GM18498 (cell line): ENCODE results near the gene TFAP2C.

Experiments
- ATAC-seq: cut with Tn5 transposase; IDR thresholded peaks from one replicate; pipeline ENCODE4 v1.9.1; 2021; ENCODE audit warnings: mild to moderate bottlenecking, moderate library complexity; ENCODE audit not compliant: unreplicated experiment

Gene TFAP2C

GRCh38 chr20:56628873-56629463 is at the start of gene TFAP2C:
TFAP2C (plus strand) TSS chr20:56629306; CDS start chr20:56629545, 239 bp downstream.
- ATAC-seq = no peak

GRCh38 chr20:56580226-56580625 is 48.9 kb upstream of the TFAP2C start:
- no peak for ATAC-seq

DNA sequence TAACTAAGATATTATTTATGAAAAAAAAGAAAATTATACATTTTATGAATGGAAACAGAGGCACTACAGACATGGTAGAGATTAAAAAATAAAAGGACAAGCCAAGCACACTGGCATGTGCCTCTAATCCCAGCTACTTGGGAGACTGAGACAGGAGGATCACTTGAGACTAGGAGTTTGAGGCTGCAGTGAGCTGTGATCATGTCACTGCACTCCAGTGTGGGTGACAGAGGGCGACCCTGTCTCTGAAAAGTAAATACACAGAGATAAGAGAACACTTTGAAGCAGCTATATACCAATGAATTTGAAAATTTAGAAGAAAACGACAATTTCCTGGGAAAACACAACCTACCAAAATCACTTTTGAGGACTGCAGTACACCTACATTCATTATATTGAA is 47.4 kb upstream of the TFAP2C start:
- no peak for ATAC-seq

GRCh38 chr20:56582542-56582941 is 46.6 kb upstream of the TFAP2C start:
- no peak for ATAC-seq

- no peak for ATAC-seq
Observed at GRCh38 chr20:56584916-56585315, 44.2 kb upstream of the TFAP2C start.

DNA sequence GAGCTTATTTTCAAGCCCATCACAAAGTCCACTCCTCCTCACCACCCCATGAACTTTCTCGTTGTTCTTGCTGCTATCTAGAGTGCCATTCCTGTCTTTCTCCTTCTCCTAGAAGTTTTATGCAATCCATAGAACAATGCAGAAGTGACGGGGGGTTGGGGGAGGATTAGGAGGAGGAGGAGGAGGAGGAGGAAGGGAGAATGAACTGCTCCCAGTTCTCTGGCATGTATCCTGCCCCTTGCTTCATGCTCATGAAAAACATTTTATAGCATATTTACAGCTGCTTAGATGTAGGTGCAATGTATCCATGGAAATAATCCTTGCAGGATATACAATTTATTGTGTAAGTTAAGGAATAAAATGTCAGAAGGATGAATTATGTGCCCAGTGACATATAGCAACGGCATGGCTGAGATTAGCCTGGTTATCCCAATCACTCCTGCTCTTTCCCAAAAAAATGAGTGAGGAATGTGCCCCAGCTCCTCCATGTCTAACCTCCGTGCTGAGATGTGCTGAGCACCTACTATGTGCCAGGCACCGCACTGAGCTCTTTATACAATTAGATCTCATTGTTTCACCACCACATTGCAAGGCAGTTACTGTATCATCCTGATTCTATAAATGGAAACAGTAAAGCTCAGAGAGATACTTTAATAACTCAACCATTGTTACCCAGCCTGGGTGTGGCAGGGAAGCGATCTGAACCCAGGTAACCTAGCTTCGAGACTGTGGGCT is 41.6 kb upstream of the TFAP2C start:
- ATAC-seq = no peak

GRCh38 chr20:56588996-56589395 is 40.1 kb upstream of the TFAP2C start:
- ATAC-seq = no peak

GRCh38 chr20:56589633-56590032 is 39.5 kb upstream of the TFAP2C start:
- ATAC-seq = no peak

GRCh38 chr20:56590888-56591287 is 38.2 kb upstream of the TFAP2C start:
- no peak for ATAC-seq

DNA sequence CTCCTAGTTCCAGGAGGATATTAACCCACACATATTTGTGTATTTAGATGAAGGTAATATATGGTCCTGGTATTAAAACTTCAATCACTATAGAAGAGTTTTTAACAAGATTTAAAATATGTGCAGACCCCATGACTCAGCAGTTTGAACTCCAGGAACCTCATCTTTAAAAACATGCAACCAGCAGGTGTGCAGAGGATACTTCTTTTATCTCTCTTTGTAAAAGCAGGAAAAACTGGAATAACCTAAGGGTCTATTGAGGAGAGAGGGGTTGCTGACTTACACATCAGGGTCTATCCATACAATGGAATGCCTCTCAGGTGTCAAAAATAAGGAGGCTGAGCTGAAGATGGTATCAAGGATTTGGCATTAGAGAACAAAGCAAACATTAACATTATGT is 36.9 kb upstream of the TFAP2C start:
- no peak for ATAC-seq

GRCh38 chr20:56592817-56593216 is 36.3 kb upstream of the TFAP2C start:
- no peak for ATAC-seq

DNA sequence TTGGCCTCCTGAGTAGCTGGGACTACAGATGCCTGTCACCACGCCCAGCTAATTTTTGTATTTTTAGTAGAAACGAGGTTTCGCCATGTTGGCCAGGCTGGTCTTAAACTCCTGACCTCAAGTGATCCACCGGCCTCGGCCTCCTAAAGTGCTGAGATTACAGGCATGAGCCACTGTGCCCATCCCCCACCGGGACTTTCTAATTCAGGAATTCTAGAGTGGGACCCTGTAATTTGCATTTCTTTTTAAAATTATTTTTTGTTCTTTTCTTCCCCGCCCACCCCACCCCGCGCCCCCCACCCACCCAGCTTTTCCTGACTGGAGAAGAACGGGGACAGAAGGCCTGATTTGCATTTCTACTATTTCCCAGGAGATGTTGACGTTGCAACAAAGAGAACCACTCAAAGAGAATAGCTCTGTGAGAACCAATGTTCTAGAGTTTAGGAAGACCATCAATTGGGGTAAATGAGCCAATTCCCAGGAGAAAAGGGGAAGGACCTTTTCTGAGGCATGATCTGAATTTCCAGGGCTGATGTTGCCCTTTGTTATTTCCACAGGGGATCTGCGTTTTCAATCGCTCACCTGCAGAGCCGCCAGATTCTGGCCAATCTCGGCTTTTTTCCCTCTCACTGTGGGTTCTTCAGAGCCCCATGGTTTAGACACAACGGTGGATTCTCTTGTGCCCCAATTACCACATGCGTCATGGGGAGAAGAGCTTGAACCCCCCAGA is 33.2 kb upstream of the TFAP2C start:
- ATAC-seq = no peak

- no peak for ATAC-seq
Observed at GRCh38 chr20:56601166-56601565, 27.9 kb upstream of the TFAP2C start.

- no peak for ATAC-seq
Observed at GRCh38 chr20:56604673-56605072, 24.4 kb upstream of the TFAP2C start.

GRCh38 chr20:56605261-56605996 is 23.7 kb upstream of the TFAP2C start:
- ATAC-seq = no peak

DNA sequence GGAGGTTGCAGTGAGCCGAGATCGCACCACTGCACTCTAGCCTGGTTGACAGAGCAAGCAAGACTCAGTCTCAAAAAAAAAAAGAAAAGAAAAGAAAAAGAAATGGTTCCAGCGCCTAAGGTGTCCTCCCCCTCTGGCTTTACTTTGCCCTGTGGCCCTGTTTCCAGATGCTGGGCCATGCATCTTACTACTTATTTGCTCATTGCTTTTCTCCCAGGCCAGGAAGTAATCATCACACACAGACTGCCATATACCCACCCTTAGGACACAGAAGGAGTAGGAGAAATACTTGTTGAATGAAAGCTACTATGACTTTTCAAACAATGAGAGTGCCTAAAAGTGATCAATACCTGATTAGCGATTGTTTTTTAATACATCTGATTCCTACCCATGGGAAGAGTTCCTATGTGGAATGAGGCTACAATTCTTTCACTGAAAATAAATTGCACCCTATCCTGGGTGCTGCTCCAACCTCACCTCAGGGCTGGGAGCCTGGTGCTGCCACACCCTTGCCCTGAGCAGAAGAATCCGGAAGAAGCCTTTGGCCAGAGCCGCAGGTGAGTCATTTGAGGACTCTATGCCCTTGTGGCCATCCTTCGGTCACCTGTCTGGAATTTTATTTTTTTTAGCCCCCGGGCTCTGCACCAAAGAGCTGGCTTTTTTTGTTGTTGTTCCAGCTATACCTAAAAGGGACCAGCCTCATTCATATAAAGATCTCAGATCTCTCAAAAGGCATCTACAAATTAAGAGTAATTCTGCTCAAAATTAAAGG is 22.7 kb upstream of the TFAP2C start:
- no peak for ATAC-seq

DNA sequence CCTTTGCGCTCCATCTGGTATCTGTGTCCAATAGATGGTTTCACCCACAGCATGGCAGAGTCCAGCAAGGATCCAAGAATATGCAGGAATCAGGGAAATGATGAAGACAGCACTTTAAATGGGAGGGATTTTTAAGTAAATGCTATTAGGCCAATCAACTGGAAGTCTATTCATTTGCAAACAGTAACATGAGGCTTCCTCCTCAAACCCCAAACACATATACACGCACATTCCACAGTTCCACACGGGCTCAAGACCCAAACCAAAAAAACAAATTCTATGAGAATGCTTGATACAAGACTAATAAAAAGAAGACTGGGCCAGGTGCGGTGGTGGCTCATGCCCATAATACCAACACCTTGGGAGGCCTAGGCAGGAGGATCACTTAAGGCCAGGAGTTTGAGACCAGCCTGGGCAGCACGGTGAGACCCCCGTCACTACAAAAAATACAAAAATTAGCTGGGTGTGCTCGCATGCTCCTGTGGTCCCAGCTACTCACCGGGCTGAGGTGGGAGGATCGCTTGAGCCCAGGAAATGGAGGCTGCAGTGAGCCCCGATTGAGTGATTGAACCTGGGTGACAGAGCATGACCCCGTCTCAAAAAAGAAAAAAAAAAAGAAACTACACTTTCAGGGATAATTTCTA is 21.9 kb upstream of the TFAP2C start:
- no peak for ATAC-seq

GRCh38 chr20:56608376-56608775 is 20.7 kb upstream of the TFAP2C start:
- no peak for ATAC-seq

GRCh38 chr20:56609321-56609720 is 19.8 kb upstream of the TFAP2C start:
- no peak for ATAC-seq

DNA sequence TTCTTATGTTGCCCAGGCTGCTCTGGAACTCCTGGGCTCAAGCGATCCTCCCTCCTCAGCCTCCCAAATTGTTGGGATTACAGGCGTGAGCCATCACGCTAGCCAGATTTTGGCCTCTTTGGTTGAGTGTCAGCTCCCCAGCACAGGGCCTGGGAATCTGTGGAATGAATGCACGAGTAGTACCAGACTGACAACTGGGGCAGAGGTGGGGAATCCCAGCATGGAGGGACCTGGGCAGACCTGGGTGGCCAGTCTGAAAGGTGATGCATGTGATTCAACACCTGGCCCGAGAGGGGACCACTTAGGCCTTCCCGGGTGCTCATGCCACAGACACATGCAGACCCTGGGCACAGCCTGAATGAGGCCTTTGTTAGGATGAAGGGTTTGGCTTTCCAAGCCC is 19.0 kb upstream of the TFAP2C start:
- ATAC-seq = no peak
